Testis (tissue), 2 donors: ENCODE data around the gene WNK1.
"Not testable (repeated sequence)": the region's sequence is repeated elsewhere in the genome, so short reads cannot be mapped to it uniquely, and the experiment has no call there.

ENCODE experiments used
- POLR2A ChIP-seq: fragments of 450-650 bp; IDR thresholded peaks from one replicate; pipeline ENCODE4 v1.6.1; 2017; ENCODE audit warnings: antibody characterized with exemption, mild to moderate bottlenecking, moderate library complexity
- TF ChIP-seq, protein P1 (sequence below), 3 experiments: fragments of 450-650 bp in 2 of 3; fragments of 200-600 bp in 1 of 3; sonication (generic) in 1 of 3; IDR thresholded peaks; one replicate each; pipeline ENCODE4 v1.5.1; 2016 to 2019; ENCODE audit warnings: antibody characterized with exemption in 3 of 3, mild to moderate bottlenecking in 2 of 3, moderate library complexity in 1 of 3

GRCh38 chr12:935891-936290 lies 183.5 kb downstream of the WNK1 start:
- not testable (repeated sequence) for TF ChIP-seq POLR2A
- TF ChIP-seq, protein P1, sequence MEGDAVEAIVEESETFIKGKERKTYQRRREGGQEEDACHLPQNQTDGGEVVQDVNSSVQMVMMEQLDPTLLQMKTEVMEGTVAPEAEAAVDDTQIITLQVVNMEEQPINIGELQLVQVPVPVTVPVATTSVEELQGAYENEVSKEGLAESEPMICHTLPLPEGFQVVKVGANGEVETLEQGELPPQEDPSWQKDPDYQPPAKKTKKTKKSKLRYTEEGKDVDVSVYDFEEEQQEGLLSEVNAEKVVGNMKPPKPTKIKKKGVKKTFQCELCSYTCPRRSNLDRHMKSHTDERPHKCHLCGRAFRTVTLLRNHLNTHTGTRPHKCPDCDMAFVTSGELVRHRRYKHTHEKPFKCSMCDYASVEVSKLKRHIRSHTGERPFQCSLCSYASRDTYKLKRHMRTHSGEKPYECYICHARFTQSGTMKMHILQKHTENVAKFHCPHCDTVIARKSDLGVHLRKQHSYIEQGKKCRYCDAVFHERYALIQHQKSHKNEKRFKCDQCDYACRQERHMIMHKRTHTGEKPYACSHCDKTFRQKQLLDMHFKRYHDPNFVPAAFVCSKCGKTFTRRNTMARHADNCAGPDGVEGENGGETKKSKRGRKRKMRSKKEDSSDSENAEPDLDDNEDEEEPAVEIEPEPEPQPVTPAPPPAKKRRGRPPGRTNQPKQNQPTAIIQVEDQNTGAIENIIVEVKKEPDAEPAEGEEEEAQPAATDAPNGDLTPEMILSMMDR (IDR thresholded peaks at IDR 0.05), result not testable (repeated sequence)
